Jurkat, Clone E6-1 (cell line): ENCODE data around the gene TECPR1.

Experiments used
- DNase-seq: peaks from one replicate; pipeline ENCODE4 v3.0.0-alpha.2; 2011; ENCODE audit warnings: low read depth, low spot score
- H3K4me3 ChIP-seq: 2 replicates; pipeline ENCODE4 v1.5.1; 2011; ENCODE audit warnings: mild to moderate bottlenecking, low read length, control low read depth, moderate library complexity

Gene TECPR1

DNA sequence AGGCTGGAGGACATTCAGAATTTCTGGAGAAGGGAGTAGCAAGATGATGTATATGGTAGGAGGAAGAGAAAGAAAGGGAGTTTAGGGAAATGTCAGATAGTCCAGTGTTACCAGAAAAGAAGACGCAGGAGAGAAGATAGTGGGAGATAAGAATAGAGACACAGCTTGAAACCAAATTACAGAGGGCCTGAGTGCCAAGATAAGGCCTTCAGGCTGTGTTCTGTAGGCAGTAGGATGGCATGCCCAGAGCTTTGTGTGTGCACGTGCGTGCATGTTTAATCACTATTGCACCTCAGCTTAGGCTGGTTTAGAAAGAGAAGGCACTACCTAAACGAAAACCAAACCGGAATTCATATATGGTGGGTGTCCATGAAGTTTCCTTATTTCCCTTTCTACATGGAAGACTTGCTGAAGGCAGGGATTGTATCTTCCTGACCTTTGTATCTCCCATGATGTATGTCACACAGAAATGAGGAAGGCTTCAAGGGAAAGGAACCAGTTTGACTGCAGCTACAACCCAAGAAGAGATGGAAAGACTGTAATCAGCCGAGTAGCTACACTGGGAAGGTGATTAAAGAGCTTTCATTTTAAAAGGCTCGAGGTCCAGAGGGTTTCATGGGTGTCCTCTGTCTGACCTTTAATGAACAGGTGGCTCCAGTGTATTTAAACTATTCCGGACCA, 76.6 kb downstream of the TECPR1 start:
- no peak for DNase-seq
- no peak overlapping the region for H3K4me3 ChIP-seq

DNA sequence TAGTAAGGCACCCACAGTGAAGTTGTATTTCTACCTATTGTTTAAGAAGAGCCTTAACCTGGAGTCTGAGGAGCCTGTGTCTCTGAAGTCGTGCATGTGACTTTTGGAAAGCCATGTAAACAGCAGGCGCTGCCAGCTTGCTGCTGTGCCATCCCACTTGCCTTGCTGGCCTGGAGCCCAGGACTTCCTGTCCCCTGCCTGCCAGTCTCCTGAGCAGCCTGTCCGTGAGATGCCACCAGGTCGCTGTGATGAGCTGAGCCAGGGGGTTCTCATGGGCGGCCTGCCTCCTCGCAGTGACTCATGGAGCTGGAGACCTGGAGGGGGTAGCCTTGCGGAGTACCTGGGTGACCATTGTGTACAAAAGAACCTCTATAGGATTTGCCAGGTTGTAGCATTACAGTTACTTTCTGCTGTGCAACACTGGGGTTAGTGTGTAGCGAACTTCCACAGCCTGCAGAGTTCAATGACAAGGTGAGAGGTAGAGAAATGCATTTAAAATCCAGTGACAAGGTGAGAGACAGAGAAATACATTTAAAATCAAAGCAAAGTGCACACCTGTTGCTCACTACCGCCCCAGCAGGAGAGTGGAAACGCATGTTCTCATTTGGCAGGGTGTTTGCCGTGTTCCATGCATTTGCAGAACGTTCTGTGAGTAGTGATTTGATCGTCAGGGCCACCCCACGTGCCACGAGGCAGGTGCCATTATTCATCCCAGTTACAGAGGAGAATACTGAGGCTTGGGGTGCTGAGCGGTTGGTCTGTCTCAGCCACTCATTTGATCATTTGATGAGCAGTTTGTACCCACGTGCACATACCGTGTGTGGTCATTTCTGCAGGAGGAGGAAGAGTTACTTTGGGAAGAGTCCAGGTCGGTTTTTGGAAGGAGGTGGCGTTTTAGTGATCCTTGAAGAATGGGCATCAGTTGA, 77.4 kb downstream of the TECPR1 start:
- no peak overlapping the region for H3K4me3 ChIP-seq
- DNase-seq = no peak

DNA sequence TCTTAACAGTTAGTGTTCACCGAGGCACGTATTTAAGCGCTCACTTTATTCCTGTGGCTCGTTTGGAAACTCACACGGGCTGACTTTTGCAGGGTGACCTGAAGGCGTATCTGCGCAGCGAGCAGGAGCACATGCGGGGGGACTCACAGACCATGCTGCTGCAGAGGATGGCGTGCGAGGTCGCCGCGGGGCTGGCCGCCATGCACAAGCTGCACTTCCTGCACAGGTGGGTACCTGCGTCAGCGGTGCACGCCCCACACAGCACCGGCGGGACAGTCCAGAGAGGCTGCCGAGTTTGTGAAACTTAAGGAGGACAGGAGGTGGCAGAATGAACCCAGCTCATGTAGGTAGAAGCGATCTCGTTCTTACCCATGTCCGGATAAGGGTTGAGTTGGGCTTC, 80.6 kb downstream of the TECPR1 start:
- no peak overlapping the region for H3K4me3 ChIP-seq
- DNase-seq = no peak

DNA sequence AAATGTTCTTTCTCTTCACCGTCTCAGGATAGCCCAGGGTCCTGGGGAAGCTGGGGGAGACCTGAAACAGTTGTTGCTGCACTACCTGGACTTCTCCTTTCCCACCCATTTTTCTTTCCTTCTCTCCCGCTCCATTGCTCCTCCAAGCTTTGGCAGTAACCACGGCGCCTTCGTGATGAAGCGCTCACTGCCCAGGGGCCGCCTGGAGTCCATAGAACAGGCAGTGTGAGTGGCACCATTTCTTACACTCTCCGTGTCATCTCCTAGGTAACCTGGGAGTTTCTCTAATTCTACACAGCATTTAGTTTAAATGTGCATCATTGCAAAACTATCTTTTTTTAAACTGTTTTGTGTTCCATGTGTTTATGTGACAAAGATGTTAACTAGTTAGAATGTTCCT, 81.1 kb downstream of the TECPR1 start:
- no peak for DNase-seq
- H3K4me3 ChIP-seq = no peak overlapping the region

DNA sequence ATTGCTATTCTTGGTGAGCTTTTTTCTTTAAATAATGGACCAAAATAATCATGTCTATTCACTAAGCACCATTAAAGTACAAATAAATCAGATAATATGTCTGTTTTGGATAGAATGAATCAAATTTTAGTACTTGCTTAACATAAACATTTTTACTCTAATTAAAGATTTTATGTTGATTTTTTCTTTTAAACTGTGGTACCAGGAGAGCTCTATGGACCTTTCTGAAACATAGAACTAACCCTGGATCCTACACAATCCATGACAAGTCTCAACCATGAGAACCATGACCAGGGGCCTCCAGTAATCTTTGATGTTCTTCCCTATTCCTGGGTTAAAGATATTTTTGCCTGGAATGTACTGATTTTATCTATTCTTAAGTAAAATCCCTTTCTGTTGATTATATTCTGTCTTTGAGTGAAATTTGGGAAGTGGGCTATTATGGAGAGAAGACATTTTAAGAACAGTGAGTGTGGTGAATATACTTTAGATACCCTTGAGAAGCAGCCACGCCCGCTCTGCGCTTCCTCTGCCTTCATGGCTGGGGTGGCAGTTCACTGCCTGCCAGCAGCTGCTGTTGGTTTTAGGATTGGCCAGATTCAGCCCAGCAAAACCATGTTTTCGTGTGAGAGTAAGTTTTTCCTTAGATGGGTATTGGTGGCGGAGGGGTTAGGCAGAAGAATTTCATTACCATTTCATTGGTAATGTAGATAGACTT, 83.0 kb downstream of the TECPR1 start:
- DNase-seq = no peak
- no peak overlapping the region for H3K4me3 ChIP-seq

DNA sequence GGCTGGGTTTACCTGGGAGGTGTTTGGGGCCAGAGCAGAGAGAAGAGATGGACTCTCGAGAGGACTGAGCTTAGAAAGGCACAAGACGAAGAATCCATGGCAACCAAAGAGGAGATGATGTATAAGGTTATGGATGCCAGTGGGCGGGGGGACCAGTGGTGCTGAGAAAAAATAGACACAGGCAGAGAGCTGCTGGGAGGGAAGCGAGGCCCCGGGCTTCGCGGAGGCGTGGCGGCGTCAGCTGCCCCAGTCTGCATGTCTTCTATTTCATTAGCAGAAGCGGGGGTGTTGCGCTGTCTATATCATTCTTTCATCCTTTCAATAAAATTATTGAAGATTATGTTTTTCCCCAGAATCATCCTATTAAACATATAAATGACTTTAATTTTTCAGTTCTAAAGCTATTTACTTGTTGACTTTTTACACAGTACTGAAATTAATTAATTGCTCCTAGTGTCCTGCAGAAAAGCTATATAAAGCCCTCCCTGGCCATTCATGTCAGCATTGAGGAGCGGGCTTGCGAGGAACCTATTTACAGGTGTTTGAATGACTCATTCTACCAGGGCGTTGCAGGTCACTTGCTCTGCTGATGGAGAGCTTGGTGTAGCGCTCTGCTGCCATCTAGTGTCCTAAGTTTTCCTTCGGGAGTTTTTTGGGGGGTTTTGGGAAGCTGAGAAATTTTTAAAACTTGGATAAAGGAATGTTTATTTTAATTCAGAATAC, 83.7 kb downstream of the TECPR1 start:
- H3K4me3 ChIP-seq = no peak overlapping the region
- DNase-seq = peak; percentile 53

DNA sequence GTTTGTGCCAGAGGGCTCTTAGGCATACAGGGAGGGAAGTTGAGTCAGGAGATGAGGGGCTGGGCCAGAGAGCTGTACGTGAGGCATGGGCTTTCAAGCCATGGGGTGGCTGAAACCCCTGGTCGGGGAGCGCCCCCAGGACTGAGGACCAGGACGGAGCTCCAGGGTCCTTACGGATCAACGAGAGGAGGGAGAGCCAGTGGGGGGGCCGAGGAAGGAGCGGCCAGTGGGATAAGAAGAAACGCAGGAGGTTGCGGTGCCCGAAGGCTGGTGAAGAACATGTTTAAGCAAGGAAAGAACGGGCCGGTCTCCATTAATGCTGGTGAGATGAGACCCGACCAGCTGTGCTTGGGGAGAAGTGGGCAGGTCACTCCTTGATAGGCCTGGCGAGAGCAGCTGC, 84.4 kb downstream of the TECPR1 start:
- no peak overlapping the region for H3K4me3 ChIP-seq
- no peak for DNase-seq

DNA sequence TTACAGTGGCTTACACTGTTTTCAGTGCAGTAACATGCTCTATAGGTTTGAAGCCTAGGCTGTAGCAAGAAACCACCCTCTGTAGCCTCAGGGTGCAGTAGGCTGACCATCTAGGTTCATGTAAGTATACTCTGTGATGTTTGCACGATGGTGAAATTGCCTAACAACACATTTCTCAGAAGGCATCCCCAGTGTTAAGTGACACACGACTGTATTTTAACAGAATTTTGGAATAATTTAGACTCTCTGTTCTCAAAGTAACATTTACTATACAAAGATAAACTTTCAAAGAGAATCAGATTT, 85.4 kb downstream of the TECPR1 start:
- H3K4me3 ChIP-seq = no peak overlapping the region
- no peak for DNase-seq

DNA sequence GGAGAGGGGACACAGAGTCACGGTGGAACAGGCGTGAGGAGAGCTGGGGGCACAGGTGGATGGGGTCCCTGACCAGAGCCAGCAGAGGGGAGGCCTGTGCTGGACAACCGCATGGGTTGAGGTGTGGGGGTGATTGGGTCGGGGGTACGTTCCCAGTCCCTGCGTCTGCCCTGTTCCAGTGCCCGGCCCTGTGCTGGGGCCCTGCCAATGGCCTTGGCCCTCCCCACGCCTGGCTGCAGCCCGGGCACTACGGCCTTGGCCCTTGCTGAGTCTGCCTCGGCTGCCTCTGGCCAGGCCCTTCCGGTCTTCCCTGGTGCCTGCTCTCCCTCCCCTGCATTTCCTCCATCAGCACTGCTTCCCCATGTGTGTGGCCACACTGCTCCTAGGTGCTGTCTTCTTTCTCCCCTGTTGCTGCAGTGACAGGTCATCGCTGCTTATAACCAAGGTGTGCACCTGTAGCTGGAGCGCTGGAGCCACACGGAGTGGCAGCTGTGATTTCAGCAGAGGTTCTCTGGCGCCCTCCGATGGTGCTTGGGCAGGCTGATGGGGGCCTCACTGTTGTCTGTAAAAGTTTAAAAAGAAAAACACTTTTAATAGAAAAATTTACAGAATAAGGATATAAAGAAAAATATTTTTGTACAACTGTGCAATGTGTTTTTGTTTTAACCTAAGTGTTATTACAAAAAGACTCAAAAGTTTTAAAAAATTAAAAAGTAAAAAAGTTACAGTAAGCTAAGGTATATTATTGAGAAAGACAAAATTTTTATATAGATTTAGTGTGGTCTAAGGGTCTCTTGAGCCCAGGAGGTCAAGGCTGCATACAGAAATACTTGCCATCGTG, 86.0 kb downstream of the TECPR1 start:
- DNase-seq = peak; percentile 4
- no peak overlapping the region for H3K4me3 ChIP-seq
